ENCODE results near the gene SALL4.
"Not testable (repeated sequence)": the region's sequence is repeated elsewhere in the genome, so short reads cannot be mapped to it uniquely, and the experiment has no call there.

The SALL4 gene

DNA sequence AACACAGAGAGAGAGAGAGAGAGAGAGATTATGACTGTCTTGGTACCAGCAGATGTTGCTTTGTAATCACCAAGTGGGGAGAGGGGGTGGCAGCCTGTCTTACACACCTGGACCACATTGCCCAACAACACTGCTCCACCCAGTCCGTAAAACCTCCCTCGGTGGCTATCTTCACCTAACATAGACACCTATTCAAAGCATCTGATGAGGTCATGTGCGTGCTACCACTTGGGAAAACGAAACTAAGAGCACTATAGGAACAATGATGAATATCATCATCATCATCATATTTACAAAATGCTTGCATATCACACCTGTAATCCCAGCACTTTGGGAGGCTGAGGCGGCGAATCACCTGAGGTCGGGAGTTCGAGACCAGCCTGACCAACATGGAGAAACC, 24.1 kb upstream of the SALL4 start:
- no peak overlapping the region for H3K9ac ChIP-seq (ENCODE audit: low read depth in 1 of 2, low read length in 2 of 2)
- H3K27ac ChIP-seq (ENCODE audit: low read depth in 2 of 2, low read length in 2 of 2), result no peak overlapping the region
- no peaks in the 10 kb centered on the region for H3K9me3 ChIP-seq (ENCODE audit: control insufficient read depth in 2 of 2, low read length in 2 of 2)
- H3K36me3 ChIP-seq (ENCODE audit: control insufficient read depth in 2 of 2, insufficient read depth in 2 of 2, low read length in 2 of 2), result no peaks in the 10 kb centered on the region
- no peaks in the 10 kb centered on the region for H3K4me1 ChIP-seq (ENCODE audit: control insufficient read depth in 2 of 2, insufficient read depth in 2 of 2, low read length in 2 of 2)
- H3K27me3 ChIP-seq (ENCODE audit: control insufficient read depth in 2 of 2, insufficient read depth in 2 of 2, low read length in 2 of 2), result no peaks in the 10 kb centered on the region
- no peak overlapping the region for H3K4me3 ChIP-seq (ENCODE audit: low read length in 2 of 2)

DNA sequence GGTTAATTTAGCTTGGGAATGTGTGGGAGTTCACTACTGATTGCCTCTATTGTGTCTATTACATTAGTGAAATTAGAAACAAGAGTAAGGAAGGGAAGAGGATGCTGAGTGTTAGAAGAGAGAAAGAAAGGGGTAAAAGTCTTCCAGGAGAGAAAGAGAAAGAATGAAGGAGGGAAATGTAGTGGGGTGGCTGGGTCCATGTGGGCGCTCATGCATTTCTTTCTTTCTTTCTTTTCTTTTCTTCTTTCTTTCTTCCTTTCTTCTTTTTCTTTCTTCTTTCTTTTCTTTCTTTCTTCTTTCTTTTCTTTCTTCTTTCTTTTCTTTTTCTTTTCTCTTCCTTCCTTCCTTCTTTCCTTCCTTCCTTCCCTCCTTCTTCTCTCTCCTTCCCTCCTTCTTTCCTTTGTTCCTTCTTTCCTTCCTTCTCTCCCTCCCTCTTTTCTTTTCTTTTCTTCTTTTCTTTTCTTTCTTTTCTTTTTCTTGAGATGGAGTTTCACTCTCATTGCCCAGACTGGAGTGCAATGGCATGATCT, 16.2 kb upstream of the SALL4 start:
- no peak overlapping the region for H3K27ac ChIP-seq (ENCODE audit: low read depth in 2 of 2, low read length in 2 of 2)
- H3K36me3 ChIP-seq (ENCODE audit: control insufficient read depth in 2 of 2, insufficient read depth in 2 of 2, low read length in 2 of 2), result no peaks in the 10 kb centered on the region
- no peaks in the 10 kb centered on the region for H3K27me3 ChIP-seq (ENCODE audit: control insufficient read depth in 2 of 2, insufficient read depth in 2 of 2, low read length in 2 of 2)
- H3K9ac ChIP-seq (ENCODE audit: low read depth in 1 of 2, low read length in 2 of 2), result no peak overlapping the region
- no peak overlapping the region for H3K4me3 ChIP-seq (ENCODE audit: low read length in 2 of 2)
- no peaks in the 10 kb centered on the region for H3K4me1 ChIP-seq (ENCODE audit: control insufficient read depth in 2 of 2, insufficient read depth in 2 of 2, low read length in 2 of 2)
- H3K9me3 ChIP-seq (ENCODE audit: control insufficient read depth in 2 of 2, low read length in 2 of 2), result no peaks in the 10 kb centered on the region

GRCh38 chr20:51816856-51817255, 14.5 kb upstream of the SALL4 start:
- H3K36me3 ChIP-seq (ENCODE audit: control insufficient read depth in 2 of 2, insufficient read depth in 2 of 2, low read length in 2 of 2); H3K27ac ChIP-seq (ENCODE audit: low read depth in 2 of 2, low read length in 2 of 2): not testable (repeated sequence)

GRCh38 chr20:51815383-51816076, 13.2 kb upstream of the SALL4 start:
- no peak overlapping the region for H3K9ac ChIP-seq (ENCODE audit: low read depth in 1 of 2, low read length in 2 of 2)
- H3K9me3 ChIP-seq (ENCODE audit: control insufficient read depth in 2 of 2, low read length in 2 of 2), result no peaks in the 10 kb centered on the region
- no peaks in the 10 kb centered on the region for H3K4me1 ChIP-seq (ENCODE audit: control insufficient read depth in 2 of 2, insufficient read depth in 2 of 2, low read length in 2 of 2)
- H3K36me3 ChIP-seq (ENCODE audit: control insufficient read depth in 2 of 2, insufficient read depth in 2 of 2, low read length in 2 of 2), result no peaks in the 10 kb centered on the region
- no peak overlapping the region for H3K4me3 ChIP-seq (ENCODE audit: low read length in 2 of 2)
- H3K27ac ChIP-seq (ENCODE audit: low read depth in 2 of 2, low read length in 2 of 2), result no peak overlapping the region
- H3K27me3 ChIP-seq (ENCODE audit: control insufficient read depth in 2 of 2, insufficient read depth in 2 of 2, low read length in 2 of 2), result no peaks in the 10 kb centered on the region

More at GRCh38 chr20:51816856-51817255, 14.5 kb upstream of the SALL4 start:
- H3K9me3 ChIP-seq (ENCODE audit: control insufficient read depth in 2 of 2, low read length in 2 of 2); H3K9ac ChIP-seq (ENCODE audit: low read depth in 1 of 2, low read length in 2 of 2); H3K4me1 ChIP-seq (ENCODE audit: control insufficient read depth in 2 of 2, insufficient read depth in 2 of 2, low read length in 2 of 2); H3K27me3 ChIP-seq (ENCODE audit: control insufficient read depth in 2 of 2, insufficient read depth in 2 of 2, low read length in 2 of 2); H3K4me3 ChIP-seq (ENCODE audit: low read length in 2 of 2): not testable (repeated sequence)

GRCh38 chr20:51812861-51813260, 10.5 kb upstream of the SALL4 start:
- H3K9me3 ChIP-seq (ENCODE audit: control insufficient read depth in 2 of 2, low read length in 2 of 2), result no peaks in the 10 kb centered on the region
- H3K36me3 ChIP-seq (ENCODE audit: control insufficient read depth in 2 of 2, insufficient read depth in 2 of 2, low read length in 2 of 2), result no peaks in the 10 kb centered on the region
- no peaks in the 10 kb centered on the region for H3K27me3 ChIP-seq (ENCODE audit: control insufficient read depth in 2 of 2, insufficient read depth in 2 of 2, low read length in 2 of 2)
- no peak overlapping the region for H3K4me3 ChIP-seq (ENCODE audit: low read length in 2 of 2)
- H3K4me1 ChIP-seq (ENCODE audit: control insufficient read depth in 2 of 2, insufficient read depth in 2 of 2, low read length in 2 of 2), result no peaks in the 10 kb centered on the region
- H3K27ac ChIP-seq (ENCODE audit: low read depth in 2 of 2, low read length in 2 of 2), result no peak overlapping the region
- no peak overlapping the region for H3K9ac ChIP-seq (ENCODE audit: low read depth in 1 of 2, low read length in 2 of 2)

DNA sequence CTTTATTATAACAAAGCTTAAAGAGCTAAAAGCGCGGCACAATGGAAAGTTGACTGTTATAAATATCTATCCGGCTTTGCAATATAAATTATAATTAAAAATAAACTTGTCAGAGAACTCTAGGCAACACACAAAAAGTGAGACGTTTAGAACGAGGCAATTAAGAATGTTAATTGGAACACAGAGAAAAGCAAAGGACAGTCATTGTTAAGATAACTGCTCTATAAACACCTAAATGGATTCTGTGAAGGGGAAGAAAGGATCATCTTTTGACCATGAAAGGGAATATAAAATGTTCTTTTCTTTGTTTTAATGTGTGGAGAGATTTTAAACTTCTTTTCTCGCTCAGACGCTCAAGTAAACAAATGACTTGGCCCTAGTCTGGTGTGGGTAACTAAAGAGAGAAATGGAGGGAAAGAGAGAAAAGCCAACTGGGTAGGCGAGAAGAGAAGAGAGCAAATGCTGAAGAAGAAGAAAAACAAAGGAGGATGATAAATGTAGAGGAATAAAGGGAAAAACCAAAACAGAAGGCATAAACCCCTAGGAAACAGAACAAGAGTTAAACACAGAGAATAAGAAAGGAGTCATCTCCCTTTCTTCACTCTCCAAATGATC, 9.3 kb upstream of the SALL4 start:
- H3K4me3 ChIP-seq (ENCODE audit: low read length in 2 of 2), result no peak overlapping the region
- no peak overlapping the region for H3K9ac ChIP-seq (ENCODE audit: low read depth in 1 of 2, low read length in 2 of 2)
- no peak overlapping the region for H3K27ac ChIP-seq (ENCODE audit: low read depth in 2 of 2, low read length in 2 of 2)
- H3K36me3 ChIP-seq (ENCODE audit: control insufficient read depth in 2 of 2, insufficient read depth in 2 of 2, low read length in 2 of 2), result no peaks in the 10 kb centered on the region
- H3K27me3 ChIP-seq (ENCODE audit: control insufficient read depth in 2 of 2, insufficient read depth in 2 of 2, low read length in 2 of 2), result no peaks in the 10 kb centered on the region
- no peaks in the 10 kb centered on the region for H3K4me1 ChIP-seq (ENCODE audit: control insufficient read depth in 2 of 2, insufficient read depth in 2 of 2, low read length in 2 of 2)
- H3K9me3 ChIP-seq (ENCODE audit: control insufficient read depth in 2 of 2, low read length in 2 of 2), result no peaks in the 10 kb centered on the region

GRCh38 chr20:51811042-51811355, 8.7 kb upstream of the SALL4 start:
- no peak overlapping the region for H3K9ac ChIP-seq (ENCODE audit: low read depth in 1 of 2, low read length in 2 of 2)
- H3K9me3 ChIP-seq (ENCODE audit: control insufficient read depth in 2 of 2, low read length in 2 of 2), result no peaks in the 10 kb centered on the region
- H3K27me3 ChIP-seq (ENCODE audit: control insufficient read depth in 2 of 2, insufficient read depth in 2 of 2, low read length in 2 of 2), result no peaks in the 10 kb centered on the region
- H3K27ac ChIP-seq (ENCODE audit: low read depth in 2 of 2, low read length in 2 of 2), result no peak overlapping the region
- no peaks in the 10 kb centered on the region for H3K36me3 ChIP-seq (ENCODE audit: control insufficient read depth in 2 of 2, insufficient read depth in 2 of 2, low read length in 2 of 2)
- no peaks in the 10 kb centered on the region for H3K4me1 ChIP-seq (ENCODE audit: control insufficient read depth in 2 of 2, insufficient read depth in 2 of 2, low read length in 2 of 2)
- H3K4me3 ChIP-seq (ENCODE audit: low read length in 2 of 2), result no peak overlapping the region

DNA sequence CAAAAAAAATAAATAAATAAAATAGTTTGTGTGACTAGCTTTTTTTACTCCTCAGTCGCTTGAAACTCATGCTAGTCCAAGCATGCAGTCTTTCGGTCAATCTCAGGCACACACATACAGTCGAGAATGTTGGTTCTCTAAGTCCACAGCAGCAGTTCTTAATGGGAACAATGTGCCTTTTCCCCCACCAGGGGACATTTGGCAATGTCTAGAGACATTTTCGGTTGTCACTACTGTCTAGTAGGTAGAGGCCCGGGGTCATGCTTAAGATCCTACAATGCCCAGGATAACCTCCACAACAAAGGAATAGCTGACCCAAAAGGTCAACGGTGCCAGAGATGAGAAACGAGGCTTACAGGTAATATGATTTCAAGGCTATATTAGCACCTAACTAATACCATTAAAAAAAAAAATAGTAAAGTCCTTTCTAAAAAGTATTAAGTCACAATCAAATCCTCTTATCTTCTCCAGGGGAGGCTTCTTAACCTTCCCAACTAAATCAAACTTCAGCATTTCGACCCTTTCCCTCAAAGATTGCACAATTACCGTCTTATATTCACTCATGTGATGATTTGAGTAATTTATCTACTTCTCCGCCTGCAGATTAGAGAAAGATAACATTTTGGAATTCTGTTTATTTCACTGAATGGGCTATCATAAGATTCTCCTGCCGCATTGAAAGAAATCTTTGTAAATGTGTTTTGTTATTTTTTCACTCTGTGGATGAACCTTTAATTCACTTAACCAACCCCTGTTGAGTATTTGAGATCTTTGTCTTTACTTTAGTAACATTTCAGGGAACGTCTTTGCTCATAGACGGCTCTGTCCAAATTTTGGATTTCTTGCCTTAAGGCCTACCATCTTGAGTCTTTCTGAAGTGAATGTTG, 8.1 kb upstream of the SALL4 start:
- Histone ChIP-seq H3K9ac (ENCODE audit: low read depth in 1 of 2, low read length in 2 of 2) (no peak overlapping the region), H3K4me1 (ENCODE audit: control insufficient read depth in 2 of 2, insufficient read depth in 2 of 2, low read length in 2 of 2) (no peaks in the 10 kb centered on the region), H3K4me3 (ENCODE audit: low read length in 2 of 2) (no peak overlapping the region), H3K9me3 (ENCODE audit: control insufficient read depth in 2 of 2, low read length in 2 of 2) (no peaks in the 10 kb centered on the region), H3K27ac (ENCODE audit: low read depth in 2 of 2, low read length in 2 of 2) (no peak overlapping the region), H3K27me3 (ENCODE audit: control insufficient read depth in 2 of 2, insufficient read depth in 2 of 2, low read length in 2 of 2) (no peaks in the 10 kb centered on the region), H3K36me3 (ENCODE audit: control insufficient read depth in 2 of 2, insufficient read depth in 2 of 2, low read length in 2 of 2) (no peaks in the 10 kb centered on the region)

- Histone ChIP-seq H3K27ac (ENCODE audit: low read depth in 2 of 2, low read length in 2 of 2) (no peak overlapping the region), H3K36me3 (ENCODE audit: control insufficient read depth in 2 of 2, insufficient read depth in 2 of 2, low read length in 2 of 2) (no peaks in the 10 kb centered on the region), H3K9ac (ENCODE audit: low read depth in 1 of 2, low read length in 2 of 2) (no peak overlapping the region), H3K4me1 (ENCODE audit: control insufficient read depth in 2 of 2, insufficient read depth in 2 of 2, low read length in 2 of 2) (no peaks in the 10 kb centered on the region), H3K9me3 (ENCODE audit: control insufficient read depth in 2 of 2, low read length in 2 of 2) (no peaks in the 10 kb centered on the region), H3K4me3 (ENCODE audit: low read length in 2 of 2) (no peak overlapping the region), H3K27me3 (ENCODE audit: control insufficient read depth in 2 of 2, insufficient read depth in 2 of 2, low read length in 2 of 2) (peaks cover 0 to 6% of the 10 kb centered on the region in 2 donors)
Measured at GRCh38 chr20:51807720-51808250, 5.5 kb upstream of the SALL4 start.

DNA sequence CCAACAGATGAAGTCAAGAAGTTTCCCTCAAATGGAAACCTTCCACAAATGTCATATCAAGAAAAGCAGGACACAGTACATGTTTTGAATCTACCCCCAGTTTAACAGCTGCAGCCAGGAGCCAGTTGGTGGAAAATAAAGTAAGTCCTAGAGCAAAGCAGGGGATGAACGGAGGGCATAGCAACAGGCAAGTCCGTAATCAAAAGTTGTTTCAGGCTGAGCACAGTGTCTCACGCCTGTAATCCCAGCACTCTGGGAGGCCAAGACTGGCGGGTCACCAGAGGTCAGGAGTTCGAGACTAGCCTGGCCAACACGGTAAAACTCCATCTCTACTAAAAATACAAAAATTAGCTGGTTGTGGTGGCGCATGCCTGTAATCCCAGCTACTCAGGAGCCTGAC, 2.4 kb upstream of the SALL4 start:
- peaks cover 14 to 20% of the 10 kb centered on the region in 2 donors for H3K27me3 ChIP-seq (ENCODE audit: control insufficient read depth in 2 of 2, insufficient read depth in 2 of 2, low read length in 2 of 2)
- no peak overlapping the region for H3K27ac ChIP-seq (ENCODE audit: low read depth in 2 of 2, low read length in 2 of 2)
- no peak overlapping the region for H3K4me3 ChIP-seq (ENCODE audit: low read length in 2 of 2)
- no peaks in the 10 kb centered on the region for H3K9me3 ChIP-seq (ENCODE audit: control insufficient read depth in 2 of 2, low read length in 2 of 2)
- H3K9ac ChIP-seq (ENCODE audit: low read depth in 1 of 2, low read length in 2 of 2), result no peak overlapping the region
- H3K36me3 ChIP-seq (ENCODE audit: control insufficient read depth in 2 of 2, insufficient read depth in 2 of 2, low read length in 2 of 2), result no peaks in the 10 kb centered on the region
- H3K4me1 ChIP-seq (ENCODE audit: control insufficient read depth in 2 of 2, insufficient read depth in 2 of 2, low read length in 2 of 2), result peaks cover 8 to 11% of the 10 kb centered on the region in 2 donors
